Liver (tissue), 3 donors: Measurements from ENCODE around the gene DEFB131A.
"Not testable (repeated sequence)": the region's sequence is repeated elsewhere in the genome, so short reads cannot be mapped to it uniquely, and the experiment has no call there.

ENCODE experiments used
- GABPA ChIP-seq, 2 donors: IDR thresholded peaks in 1 of 2; conservative IDR thresholded peaks in 1 of 2; 2 replicates each; pipeline ENCODE4 v1.6.1; 2016; ENCODE audit warnings: antibody characterized with exemption in 2 of 2, mild to moderate bottlenecking in 1 of 2, moderate library complexity in 1 of 2
- RAD21 ChIP-seq, 2 donors: IDR thresholded peaks; 2 replicates each; pipeline ENCODE4 v1.6.1; 2016; ENCODE audit warnings: antibody characterized with exemption in 2 of 2, mild to moderate bottlenecking in 2 of 2
- TF ChIP-seq, protein P1 (sequence below): fragments of 150-350 bp; IDR thresholded peaks from 2 replicates; pipeline ENCODE4 v1.5.1; 2017; ENCODE audit warnings: improper control_type of control experiment, low read depth, low read length; ENCODE audit not compliant: missing input control
- TF ChIP-seq, protein P2 (sequence below): IDR thresholded peaks from 2 replicates; pipeline ENCODE4 v1.6.1; 2016; ENCODE audit warnings: antibody characterized with exemption, mild to moderate bottlenecking
- donor health status: healthy.
- donor health status: healthy.

DNA sequence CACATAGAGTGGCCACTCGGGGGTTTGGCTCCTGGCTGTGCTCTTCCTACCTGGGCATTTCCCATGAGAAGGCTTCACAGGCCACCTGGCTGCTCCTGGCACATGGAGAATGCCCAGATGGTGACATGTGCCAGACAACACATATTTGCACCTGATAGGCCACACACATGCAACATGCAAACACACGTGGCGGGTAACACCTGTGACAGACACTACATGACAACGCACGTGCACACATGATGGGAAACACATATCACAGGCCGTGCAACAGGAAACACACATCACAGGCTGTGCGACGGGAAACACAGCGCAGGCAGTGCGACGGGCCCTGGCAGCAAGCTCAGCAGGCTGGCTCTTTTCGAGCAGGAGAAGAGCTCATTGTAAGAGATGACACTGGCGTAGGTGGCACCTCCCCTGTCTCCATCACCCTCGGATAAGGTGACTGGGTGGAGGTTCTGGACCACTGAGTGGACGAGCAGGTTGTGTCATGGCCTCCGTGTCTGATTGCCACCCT is 55.8 kb downstream of the DEFB131A start:
- TF ChIP-seq, protein P1, sequence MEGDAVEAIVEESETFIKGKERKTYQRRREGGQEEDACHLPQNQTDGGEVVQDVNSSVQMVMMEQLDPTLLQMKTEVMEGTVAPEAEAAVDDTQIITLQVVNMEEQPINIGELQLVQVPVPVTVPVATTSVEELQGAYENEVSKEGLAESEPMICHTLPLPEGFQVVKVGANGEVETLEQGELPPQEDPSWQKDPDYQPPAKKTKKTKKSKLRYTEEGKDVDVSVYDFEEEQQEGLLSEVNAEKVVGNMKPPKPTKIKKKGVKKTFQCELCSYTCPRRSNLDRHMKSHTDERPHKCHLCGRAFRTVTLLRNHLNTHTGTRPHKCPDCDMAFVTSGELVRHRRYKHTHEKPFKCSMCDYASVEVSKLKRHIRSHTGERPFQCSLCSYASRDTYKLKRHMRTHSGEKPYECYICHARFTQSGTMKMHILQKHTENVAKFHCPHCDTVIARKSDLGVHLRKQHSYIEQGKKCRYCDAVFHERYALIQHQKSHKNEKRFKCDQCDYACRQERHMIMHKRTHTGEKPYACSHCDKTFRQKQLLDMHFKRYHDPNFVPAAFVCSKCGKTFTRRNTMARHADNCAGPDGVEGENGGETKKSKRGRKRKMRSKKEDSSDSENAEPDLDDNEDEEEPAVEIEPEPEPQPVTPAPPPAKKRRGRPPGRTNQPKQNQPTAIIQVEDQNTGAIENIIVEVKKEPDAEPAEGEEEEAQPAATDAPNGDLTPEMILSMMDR: not testable (repeated sequence)
- TF ChIP-seq GABPA (IDR thresholded peaks at IDR 0.05 in 1 of 2, conservative IDR thresholded peaks at IDR 0.05 in 1 of 2); RAD21 (IDR thresholded peaks at IDR 0.05): not testable (repeated sequence)
- TF ChIP-seq, protein P2, sequence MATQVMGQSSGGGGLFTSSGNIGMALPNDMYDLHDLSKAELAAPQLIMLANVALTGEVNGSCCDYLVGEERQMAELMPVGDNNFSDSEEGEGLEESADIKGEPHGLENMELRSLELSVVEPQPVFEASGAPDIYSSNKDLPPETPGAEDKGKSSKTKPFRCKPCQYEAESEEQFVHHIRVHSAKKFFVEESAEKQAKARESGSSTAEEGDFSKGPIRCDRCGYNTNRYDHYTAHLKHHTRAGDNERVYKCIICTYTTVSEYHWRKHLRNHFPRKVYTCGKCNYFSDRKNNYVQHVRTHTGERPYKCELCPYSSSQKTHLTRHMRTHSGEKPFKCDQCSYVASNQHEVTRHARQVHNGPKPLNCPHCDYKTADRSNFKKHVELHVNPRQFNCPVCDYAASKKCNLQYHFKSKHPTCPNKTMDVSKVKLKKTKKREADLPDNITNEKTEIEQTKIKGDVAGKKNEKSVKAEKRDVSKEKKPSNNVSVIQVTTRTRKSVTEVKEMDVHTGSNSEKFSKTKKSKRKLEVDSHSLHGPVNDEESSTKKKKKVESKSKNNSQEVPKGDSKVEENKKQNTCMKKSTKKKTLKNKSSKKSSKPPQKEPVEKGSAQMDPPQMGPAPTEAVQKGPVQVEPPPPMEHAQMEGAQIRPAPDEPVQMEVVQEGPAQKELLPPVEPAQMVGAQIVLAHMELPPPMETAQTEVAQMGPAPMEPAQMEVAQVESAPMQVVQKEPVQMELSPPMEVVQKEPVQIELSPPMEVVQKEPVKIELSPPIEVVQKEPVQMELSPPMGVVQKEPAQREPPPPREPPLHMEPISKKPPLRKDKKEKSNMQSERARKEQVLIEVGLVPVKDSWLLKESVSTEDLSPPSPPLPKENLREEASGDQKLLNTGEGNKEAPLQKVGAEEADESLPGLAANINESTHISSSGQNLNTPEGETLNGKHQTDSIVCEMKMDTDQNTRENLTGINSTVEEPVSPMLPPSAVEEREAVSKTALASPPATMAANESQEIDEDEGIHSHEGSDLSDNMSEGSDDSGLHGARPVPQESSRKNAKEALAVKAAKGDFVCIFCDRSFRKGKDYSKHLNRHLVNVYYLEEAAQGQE: not testable (repeated sequence)
